Neural progenitor cell (in vitro differentiated cells): ENCODE measurements around the gene MT2A. TPM values are rescaled to one million over a fixed set of nuclear protein-coding genes. Genes with fewer than 3 reads are reported as not detected.

Source experiments
- DNase-seq: peaks from one replicate; pipeline ENCODE4 v3.0.0-alpha.2; 2016; ENCODE audit warnings: low spot score
- H2AFZ ChIP-seq: fragments of 200-600 bp; sonication (generic); replicated peaks from 2 replicates; pipeline ENCODE4 v1.6.1; 2016; ENCODE audit warnings: antibody characterized with exemption
- H3F3A ChIP-seq: fragments of 200-600 bp; sonication (generic); 2 replicates; pipeline ENCODE4 v1.6.1; 2016; ENCODE audit warnings: antibody characterized with exemption, low read depth
- H3K27ac ChIP-seq: fragments of 200-600 bp; sonication (generic); 2 replicates; pipeline ENCODE4 v1.5.1; 2016; ENCODE audit warnings: mild to moderate bottlenecking
- H3K27me3 ChIP-seq: fragments of 200-600 bp; sonication (generic); 2 replicates; pipeline ENCODE4 v1.6.1; 2016; ENCODE audit warnings: mild to moderate bottlenecking, moderate library complexity
- H3K36me3 ChIP-seq: fragments of 200-600 bp; sonication (generic); 2 replicates; pipeline ENCODE4 v1.5.1; 2016
- H3K4me1 ChIP-seq: fragments of 200-600 bp; sonication (generic); 2 replicates; pipeline ENCODE4 v1.6.1; 2016; ENCODE audit warnings: mixed run types
- H3K4me2 ChIP-seq: fragments of 200-600 bp; sonication (generic); 2 replicates; pipeline ENCODE4 v1.6.1; 2016
- H3K4me3 ChIP-seq: fragments of 200-600 bp; sonication (generic); 2 replicates; pipeline ENCODE4 v1.5.1; 2016
- H3K79me2 ChIP-seq: fragments of 200-600 bp; sonication (generic); 2 replicates; pipeline ENCODE4 v1.6.1; 2016; ENCODE audit warnings: low read depth
- H3K9ac ChIP-seq: fragments of 200-600 bp; sonication (generic); 2 replicates; pipeline ENCODE4 v1.6.1; 2016
- H3K9me3 ChIP-seq: fragments of 200-600 bp; sonication (generic); 2 replicates; pipeline ENCODE4 v1.5.1; 2016; ENCODE audit warnings: low read depth
- H4K20me1 ChIP-seq: fragments of 200-600 bp; sonication (generic); 2 replicates; pipeline ENCODE4 v1.6.1; 2016; ENCODE audit warnings: low read depth
- H3K27ac Mint-ChIP-seq: 3 replicates; pipeline ENCODE4 v1.8.0; 2021; ENCODE audit warnings: mixed read lengths
- H3K27me3 Mint-ChIP-seq: 2 replicates; pipeline ENCODE4 v1.8.0; 2022; ENCODE audit warnings: low read depth, mild to moderate bottlenecking, inconsistent platforms, moderate library complexity, mixed read lengths; ENCODE audit not compliant: insufficient read depth
- H3K36me3 Mint-ChIP-seq: 3 replicates; pipeline ENCODE4 v1.8.0; 2021; ENCODE audit warnings: mixed read lengths
- H3K4me1 Mint-ChIP-seq: 3 replicates; pipeline ENCODE4 v1.8.0; 2021; ENCODE audit warnings: mixed read lengths
- H3K4me3 Mint-ChIP-seq: 3 replicates; pipeline ENCODE4 v1.8.0; 2021; ENCODE audit warnings: mild to moderate bottlenecking, moderate library complexity, mixed read lengths
- H3K9me3 Mint-ChIP-seq: 3 replicates; pipeline ENCODE4 v1.8.0; 2020; ENCODE audit warnings: mixed read lengths
- EZH2 ChIP-seq: fragments of 200-600 bp; sonication (generic); IDR thresholded peaks from 2 replicates; pipeline ENCODE4 v1.6.1; 2017; ENCODE audit warnings: antibody characterized with exemption, mild to moderate bottlenecking, moderate library complexity
- EZH2phosphoT487 ChIP-seq: fragments of 200-600 bp; sonication (generic); IDR thresholded peaks from 2 replicates; pipeline ENCODE4 v1.6.1; 2017; ENCODE audit warnings: antibody characterized with exemption
- total RNA-seq: library from RNA; depleted of rRNA; stranded (reverse); fragments of >200 nt; gene quantifications from 2 replicates; pipeline ENCODE4 v1.2.3, GENCODE V29; 2015; ENCODE audit warnings: low replicate concordance
- TF ChIP-seq, protein P1 (sequence below): fragments of 200-600 bp; sonication (generic); IDR thresholded peaks from 2 replicates; pipeline ENCODE4 v1.5.1; 2017; ENCODE audit warnings: antibody characterized with exemption, mild to moderate bottlenecking

The MT2A gene
- total RNA-seq, 1 donor from 2014 or later: not detected

GRCh38 chr16:56601325-56601724 lies 7.1 kb upstream of the MT2A start:
- H3K4me1 Mint-ChIP-seq: peaks cover 3% of the 10 kb centered on the region
- Histone ChIP-seq H2AFZ (no peak overlapping the region), H3K9me3 (no peaks in the 10 kb centered on the region), H3K36me3 (no peaks in the 10 kb centered on the region), H3F3A (peaks cover 4% of the 10 kb centered on the region), H3K4me3 (no peak overlapping the region), H3K27ac (no peak overlapping the region), H3K4me1 (no peaks in the 10 kb centered on the region), H3K27me3 (peaks cover 59% of the 10 kb centered on the region), H3K79me2 (no peaks in the 10 kb centered on the region), H3K4me2 (no peak overlapping the region), H3K9ac (no peak overlapping the region), H4K20me1 (peaks cover 3% of the 10 kb centered on the region)
- H3K36me3 Mint-ChIP-seq: no peaks in the 10 kb centered on the region
- H3K27ac Mint-ChIP-seq: no peak overlapping the region
- no peak for TF ChIP-seq EZH2
- TF ChIP-seq EZH2phosphoT487: no peak
- TF ChIP-seq, protein P1, sequence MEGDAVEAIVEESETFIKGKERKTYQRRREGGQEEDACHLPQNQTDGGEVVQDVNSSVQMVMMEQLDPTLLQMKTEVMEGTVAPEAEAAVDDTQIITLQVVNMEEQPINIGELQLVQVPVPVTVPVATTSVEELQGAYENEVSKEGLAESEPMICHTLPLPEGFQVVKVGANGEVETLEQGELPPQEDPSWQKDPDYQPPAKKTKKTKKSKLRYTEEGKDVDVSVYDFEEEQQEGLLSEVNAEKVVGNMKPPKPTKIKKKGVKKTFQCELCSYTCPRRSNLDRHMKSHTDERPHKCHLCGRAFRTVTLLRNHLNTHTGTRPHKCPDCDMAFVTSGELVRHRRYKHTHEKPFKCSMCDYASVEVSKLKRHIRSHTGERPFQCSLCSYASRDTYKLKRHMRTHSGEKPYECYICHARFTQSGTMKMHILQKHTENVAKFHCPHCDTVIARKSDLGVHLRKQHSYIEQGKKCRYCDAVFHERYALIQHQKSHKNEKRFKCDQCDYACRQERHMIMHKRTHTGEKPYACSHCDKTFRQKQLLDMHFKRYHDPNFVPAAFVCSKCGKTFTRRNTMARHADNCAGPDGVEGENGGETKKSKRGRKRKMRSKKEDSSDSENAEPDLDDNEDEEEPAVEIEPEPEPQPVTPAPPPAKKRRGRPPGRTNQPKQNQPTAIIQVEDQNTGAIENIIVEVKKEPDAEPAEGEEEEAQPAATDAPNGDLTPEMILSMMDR: no peak
- H3K27me3 Mint-ChIP-seq: peaks cover 4% of the 10 kb centered on the region
- no peak overlapping the region for H3K4me3 Mint-ChIP-seq
- DNase-seq: peak; percentile 45
- no peaks in the 10 kb centered on the region for H3K9me3 Mint-ChIP-seq

GRCh38 chr16:56603589-56603988 lies 4.8 kb upstream of the MT2A start:
- H2AFZ ChIP-seq: no peak overlapping the region

GRCh38 chr16:56604966-56605365 lies 3.4 kb upstream of the MT2A start:
- no peaks in the 10 kb centered on the region for H3K79me2 ChIP-seq
- peaks cover 10% of the 10 kb centered on the region for H3K27me3 Mint-ChIP-seq
- DNase-seq: no peak
- TF ChIP-seq EZH2 (no peak), EZH2phosphoT487 (no peak)
- TF ChIP-seq, protein P1: no peak
- no peak overlapping the region for H2AFZ ChIP-seq
- no peaks in the 10 kb centered on the region for H3K36me3 Mint-ChIP-seq
- H3K4me1 Mint-ChIP-seq: peaks cover 24% of the 10 kb centered on the region
- no peaks in the 10 kb centered on the region for H3K36me3 ChIP-seq
- no peak overlapping the region for H3K27ac Mint-ChIP-seq
- no peak overlapping the region for H3K4me3 Mint-ChIP-seq
- H3K9me3 ChIP-seq: no peaks in the 10 kb centered on the region
- no peak overlapping the region for H3K4me2 ChIP-seq
- peaks cover 15% of the 10 kb centered on the region for H3K4me1 ChIP-seq
- no peak overlapping the region for H3K27ac ChIP-seq
- H3K4me3 ChIP-seq: no peak overlapping the region
- H3K27me3 ChIP-seq: peaks cover 89% of the 10 kb centered on the region
- no peaks in the 10 kb centered on the region for H3K9me3 Mint-ChIP-seq
- H3F3A ChIP-seq: peaks cover 28% of the 10 kb centered on the region
- no peak overlapping the region for H3K9ac ChIP-seq
- H4K20me1 ChIP-seq: peaks cover 19% of the 10 kb centered on the region

More at GRCh38 chr16:56603589-56603988, 4.8 kb upstream of the MT2A start:
- Mint-ChIP-seq H3K27ac (no peak overlapping the region), H3K4me1 (peaks cover 11% of the 10 kb centered on the region), H3K36me3 (no peaks in the 10 kb centered on the region), H3K27me3 (peaks cover 7% of the 10 kb centered on the region), H3K9me3 (no peaks in the 10 kb centered on the region), H3K4me3 (no peak overlapping the region)
- TF ChIP-seq EZH2phosphoT487: no peak
- TF ChIP-seq, protein P1: peak; percentile 43
- peak; percentile 54 for DNase-seq
- Histone ChIP-seq H3K9me3 (no peaks in the 10 kb centered on the region), H3K27me3 (peaks cover 75% of the 10 kb centered on the region), H3F3A (peaks cover 16% of the 10 kb centered on the region), H3K4me2 (no peak overlapping the region), H3K9ac (no peak overlapping the region), H3K4me1 (peaks cover 1% of the 10 kb centered on the region), H4K20me1 (peaks cover 8% of the 10 kb centered on the region), H3K79me2 (no peaks in the 10 kb centered on the region), H3K36me3 (no peaks in the 10 kb centered on the region), H3K27ac (no peak overlapping the region), H3K4me3 (no peak overlapping the region)
